Activated T-cell treated with anti-CD3 and anti-CD28 coated beads for 24 hours (primary cell): ENCODE data around the gene TCP1.
"Not testable (repeated sequence)": the region's sequence is repeated elsewhere in the genome, so short reads cannot be mapped to it uniquely, and the experiment has no call there.

Experiments used
- DNase-seq: peaks from one replicate; pipeline ENCODE4 v3.0.0-alpha.2; 2020; ENCODE audit warnings: low read depth

The TCP1 gene

GRCh38 chr6:159817951-159818739 is 28.7 kb upstream of the TCP1 start:
- no peak for DNase-seq

GRCh38 chr6:159816775-159817174 is 27.4 kb upstream of the TCP1 start:
- not testable (repeated sequence) for DNase-seq

DNA sequence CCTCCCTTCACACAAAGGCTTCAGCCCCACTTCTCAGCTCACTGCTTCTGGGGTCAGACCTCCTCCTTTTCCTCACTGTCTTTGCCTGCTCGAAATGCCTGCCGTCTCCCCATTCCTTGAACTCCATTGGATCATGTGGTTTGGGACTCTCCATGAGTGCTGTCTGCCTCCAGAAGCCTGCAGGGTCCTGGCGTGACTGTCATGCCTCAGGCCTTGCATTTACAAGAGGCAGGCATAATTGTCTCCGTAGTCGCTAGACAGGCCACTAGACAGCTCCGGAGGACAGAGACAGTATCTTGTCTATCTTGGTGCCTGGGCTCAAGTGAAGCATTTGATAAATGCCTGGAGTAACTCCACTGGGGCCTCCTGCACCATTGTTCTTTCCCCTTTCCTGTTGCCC is 26.0 kb upstream of the TCP1 start:
- no peak for DNase-seq

GRCh38 chr6:159813781-159814180 is 24.4 kb upstream of the TCP1 start:
- no peak for DNase-seq

GRCh38 chr6:159809149-159809548 is 19.7 kb upstream of the TCP1 start:
- DNase-seq: no peak

DNA sequence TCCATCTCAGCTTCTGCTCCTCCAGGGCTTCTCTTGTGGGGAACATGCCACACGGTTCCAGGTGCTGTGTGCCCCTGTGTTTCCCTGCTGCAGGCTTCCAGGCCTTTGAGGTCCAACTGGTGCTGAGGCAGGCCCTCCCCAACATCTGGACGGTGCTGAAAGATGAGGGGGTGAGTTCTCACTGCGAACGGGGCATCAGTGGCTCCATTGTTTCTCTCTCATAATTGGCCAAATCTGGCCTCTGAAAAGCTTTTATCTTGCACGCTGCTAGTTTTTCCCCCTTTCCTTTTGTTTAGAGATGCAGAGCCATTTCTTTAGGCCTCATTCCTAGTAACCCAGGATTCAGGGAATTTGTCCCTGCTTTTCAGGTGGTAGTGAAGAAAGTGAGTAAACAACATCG is 19.2 kb upstream of the TCP1 start:
- DNase-seq: no peak

- no peak for DNase-seq
These were observed 17.9 kb upstream of the TCP1 start for GRCh38 chr6:159807150-159807858.

- no peak for DNase-seq
These were observed 16.6 kb upstream of the TCP1 start for GRCh38 chr6:159806021-159806458.

DNA sequence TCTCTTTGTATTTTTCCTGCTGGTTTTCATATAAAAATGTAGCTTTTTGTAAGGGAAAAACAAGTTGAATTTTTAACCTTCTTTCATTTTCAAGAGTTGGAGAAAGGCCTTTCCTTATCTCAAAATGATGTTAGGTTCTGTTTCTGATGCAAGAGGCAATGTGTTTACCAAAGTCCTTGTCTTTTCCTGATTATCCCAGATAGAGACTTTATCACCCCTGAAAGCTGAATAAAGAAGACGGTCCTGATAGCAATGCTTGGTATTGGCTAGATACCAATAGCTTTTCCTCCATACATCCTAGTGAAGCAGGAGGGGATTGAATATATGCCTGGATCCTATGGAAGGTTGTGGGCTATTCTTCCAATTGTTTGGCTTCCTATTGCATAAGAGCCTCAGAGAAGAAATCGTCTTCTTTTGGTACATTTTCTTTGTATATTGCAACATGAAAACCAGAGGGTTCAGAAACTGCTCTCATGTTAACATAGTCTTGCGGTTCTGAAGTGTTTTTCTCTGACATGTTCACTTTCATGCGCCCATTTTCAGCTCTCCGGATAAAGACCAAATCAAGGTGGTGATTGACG is 16.1 kb upstream of the TCP1 start:
- DNase-seq: no peak

DNA sequence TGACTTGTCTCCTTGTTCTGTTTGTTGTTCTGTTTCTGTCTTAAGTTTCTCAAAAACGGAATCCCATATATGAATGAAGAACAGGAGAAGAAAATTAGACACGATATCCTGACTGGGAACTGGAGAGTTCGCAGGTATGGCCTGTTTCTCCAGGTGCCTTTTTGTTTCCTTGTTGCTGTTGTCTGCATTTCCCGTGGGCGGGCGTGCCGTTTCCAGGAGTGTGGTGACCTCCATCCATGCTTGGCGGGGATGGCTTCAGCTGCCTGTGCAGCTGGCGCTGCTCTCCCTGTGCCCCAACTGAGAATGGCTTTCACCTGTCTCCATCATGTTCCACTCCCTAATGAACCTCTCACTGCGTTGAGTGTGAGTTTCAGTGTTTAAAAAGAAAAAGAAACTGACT is 15.1 kb upstream of the TCP1 start:
- no peak for DNase-seq

GRCh38 chr6:159801935-159802334 is 12.5 kb upstream of the TCP1 start:
- no peak for DNase-seq

DNA sequence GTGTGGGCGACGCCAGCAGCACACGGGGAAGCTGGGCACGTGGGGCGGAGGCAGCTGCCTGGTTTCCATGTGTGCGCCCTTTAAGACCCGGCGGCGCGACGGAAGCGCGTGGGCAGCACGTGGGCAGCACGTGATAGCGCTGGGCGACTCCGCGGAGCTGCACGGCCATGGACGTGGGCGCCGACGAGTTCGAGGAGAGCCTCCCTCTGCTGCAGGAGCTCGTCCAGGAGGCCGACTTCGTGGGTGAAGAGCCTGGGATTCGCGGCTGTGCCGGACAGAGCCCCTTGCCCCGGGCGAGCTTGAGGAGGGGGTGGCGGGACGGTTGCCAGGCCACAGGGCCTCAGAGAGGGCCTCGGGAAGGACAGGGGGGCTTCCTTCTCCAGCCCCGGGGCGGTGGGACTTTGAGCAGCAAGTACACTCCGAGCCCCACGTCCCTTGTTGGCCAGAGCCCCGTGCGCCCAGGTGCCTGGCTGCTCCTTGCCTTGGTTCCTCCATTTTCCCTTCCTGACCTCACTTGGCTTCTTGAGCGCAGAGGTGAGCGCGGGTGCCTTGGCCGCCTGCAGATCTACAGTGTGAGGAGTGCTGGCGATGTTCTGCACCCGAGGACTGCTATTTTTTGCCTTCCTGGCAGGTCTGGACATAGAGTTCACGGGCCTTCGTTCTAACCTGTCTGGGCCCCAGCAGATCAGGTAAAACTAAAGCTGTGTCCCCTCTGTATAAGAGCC is 10.9 kb upstream of the TCP1 start, which contains the start of gene PNLDC1:
Gene PNLDC1, plus strand, starts transcription at position 136 of the 725 bp plus-strand sequence. Its CDS starts 32 bp downstream, at position 168.
- DNase-seq: no peak

- DNase-seq: no peak
These were observed 8.2 kb upstream of the TCP1 start for GRCh38 chr6:159797554-159797953.

DNA sequence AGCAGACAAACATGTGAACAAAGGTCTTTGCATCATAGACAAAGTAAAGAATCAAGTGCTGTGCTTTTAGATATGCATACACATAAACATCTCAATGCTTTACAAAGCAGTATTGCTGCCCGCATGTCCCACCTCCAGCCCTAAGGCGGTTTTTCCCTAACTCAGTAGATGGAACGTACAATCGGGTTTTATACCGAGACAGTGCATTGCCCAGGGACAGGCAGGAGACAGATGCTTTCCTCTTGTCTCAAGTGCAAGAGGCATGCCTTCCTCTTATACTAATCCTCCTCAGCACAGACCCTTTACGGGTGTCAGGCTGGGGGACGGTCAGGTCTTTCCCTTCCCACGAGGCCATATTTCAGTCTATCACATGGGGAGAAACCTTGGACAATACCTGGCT is 5.6 kb upstream of the TCP1 start:
- DNase-seq: not testable (repeated sequence)

GRCh38 chr6:159790956-159791598 is 1.7 kb upstream of the TCP1 start:
- no peak for DNase-seq

DNA sequence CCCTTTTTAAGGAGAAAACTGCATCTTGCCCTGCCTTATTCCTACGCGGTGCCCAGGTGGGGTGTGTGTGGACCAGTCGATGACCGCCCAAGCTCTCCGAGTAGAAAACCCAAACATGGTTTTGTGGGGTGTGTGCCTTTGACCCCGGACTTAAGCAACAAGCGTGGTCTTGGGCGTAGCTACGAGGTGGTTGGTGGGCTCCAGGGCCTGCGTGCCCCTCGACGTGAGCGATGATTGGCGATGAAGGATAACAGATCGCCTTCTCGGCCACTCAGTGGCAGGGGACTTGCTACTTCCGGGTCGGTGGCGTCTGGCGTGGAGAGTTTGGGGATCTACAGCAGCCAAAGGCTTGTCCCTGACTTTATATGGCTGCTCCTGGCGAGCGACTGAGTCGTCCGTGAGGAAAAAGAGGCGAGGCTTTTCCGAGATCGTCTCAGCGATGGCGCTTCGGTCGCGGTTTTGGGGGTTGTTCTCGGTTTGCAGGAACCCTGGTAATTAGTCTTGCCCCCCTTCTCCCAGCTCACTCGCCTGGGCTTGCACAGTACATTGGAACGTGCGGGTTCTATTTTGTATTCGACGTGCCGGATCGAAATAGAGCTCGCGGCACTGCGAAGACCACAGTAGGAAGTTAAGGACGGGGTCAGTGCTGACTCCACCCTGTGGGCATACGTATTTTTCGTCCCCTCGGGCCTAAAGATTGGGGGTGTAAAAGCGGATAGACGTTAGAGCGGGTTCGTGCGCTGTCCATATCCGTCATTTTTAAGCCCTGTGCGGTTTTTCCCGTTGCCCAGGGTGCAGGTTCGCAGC is 950 bp upstream of the TCP1 start, which contains the start of gene MRPL18:
Gene MRPL18, plus strand, starts transcription at position 319 of the 807 bp plus-strand sequence. Its CDS starts 121 bp downstream, at position 440.
- peak; percentile 86 for DNase-seq

- peak; percentile 11 for DNase-seq
These were observed 537 bp downstream of the TCP1 start for GRCh38 chr6:159788753-159789376.

DNA sequence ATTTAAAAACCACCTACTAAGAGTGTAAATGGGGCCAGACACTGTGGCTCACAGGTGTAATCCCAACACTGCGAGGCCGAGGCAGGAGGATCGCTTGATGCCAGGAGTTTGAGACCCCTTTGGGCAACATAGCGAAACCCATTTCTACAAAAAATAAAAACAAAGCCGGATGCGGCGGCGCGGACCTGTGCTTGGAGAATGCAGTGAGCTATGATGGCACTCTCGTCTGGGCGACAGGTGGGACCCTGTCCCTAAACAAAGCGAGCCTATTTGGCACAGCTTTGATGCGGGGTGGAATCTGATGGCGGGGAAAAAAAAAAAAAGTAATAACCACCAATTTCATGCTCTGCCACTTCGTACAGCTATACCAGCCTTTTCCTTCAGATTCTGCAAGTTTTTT is 1.1 kb downstream of the TCP1 start:
- no peak for DNase-seq

GRCh38 chr6:159778542-159779103 is 10.8 kb downstream of the TCP1 start:
- no peak for DNase-seq

- no peak for DNase-seq
These were observed 11.3 kb downstream of the TCP1 start for GRCh38 chr6:159778131-159778530.
